T-helper 2 cell (primary cell): Measurements from ENCODE around the gene PPP1R3E.
A peak's percentile ranks its signal among the peaks of the same experiment; 100 is the strongest.
"Not testable (repeated sequence)": the region's sequence is repeated elsewhere in the genome, so short reads cannot be mapped to it uniquely, and the experiment has no call there.

Experiments
- DNase-seq, 5 experiments: peaks; one replicate each; pipeline versions ENCODE4 v3.0.0 to v3.0.0-alpha.2; 2012 to 2022
- total RNA-seq, 2 donors: gene quantifications; one replicate each; lab custom pipeline; 2026; lab: John Stamatoyannopoulos, UW

Gene PPP1R3E
- 25.6 to 38.5 reads per million in 2 donors for total RNA-seq

DNA sequence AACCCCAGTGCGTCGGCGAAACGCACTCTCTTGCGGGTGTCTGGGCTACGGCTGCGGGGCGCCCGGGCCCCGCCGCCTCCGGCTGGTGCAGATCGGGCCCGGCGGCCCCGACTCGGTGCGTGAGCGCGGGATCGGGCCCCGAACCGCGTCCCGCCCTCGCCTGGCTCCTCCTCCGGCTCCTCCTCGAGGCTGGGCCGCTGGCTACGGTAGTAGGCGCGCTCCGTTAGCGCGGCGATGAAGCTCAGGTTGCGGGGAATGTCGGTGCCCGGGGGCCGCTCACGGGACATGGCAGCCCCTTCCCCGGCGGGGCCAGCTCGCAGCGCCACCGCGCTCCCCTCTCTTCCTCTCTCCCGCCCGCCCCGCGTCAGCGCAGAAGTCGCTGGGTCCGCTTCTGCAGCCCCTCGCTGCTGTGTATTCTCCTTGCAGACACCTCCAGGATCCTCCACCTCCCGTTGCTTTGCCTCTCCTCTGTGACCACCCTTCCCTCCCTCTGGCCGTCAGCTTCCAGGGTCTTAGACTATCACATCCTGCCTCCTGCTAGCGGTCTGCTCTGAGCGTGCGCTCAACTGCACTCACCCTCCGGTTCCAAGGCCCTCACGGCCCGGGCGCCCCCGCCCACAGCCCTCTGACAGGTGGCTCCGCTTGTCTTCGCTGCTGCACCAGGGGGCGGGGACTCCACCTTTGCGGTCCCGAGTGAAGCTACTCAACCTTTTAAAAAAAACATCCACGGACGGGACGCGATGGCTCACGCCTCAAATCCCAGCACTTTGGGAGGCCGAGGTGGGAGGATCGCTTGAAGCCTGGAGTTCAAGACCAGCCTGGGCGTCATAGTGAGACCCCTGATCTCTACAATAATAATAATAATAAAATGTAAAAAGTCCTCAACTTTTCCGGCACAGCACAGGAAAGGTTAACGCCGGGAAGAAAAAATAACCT lies at the start of gene PPP1R3E:
Gene PPP1R3E, minus strand, starts transcription at position 570 of the 936 bp plus-strand sequence. Its CDS starts 283 bp downstream, at position 287.
- peak; percentile 72 to 91 (median 76) for DNase-seq

DNA sequence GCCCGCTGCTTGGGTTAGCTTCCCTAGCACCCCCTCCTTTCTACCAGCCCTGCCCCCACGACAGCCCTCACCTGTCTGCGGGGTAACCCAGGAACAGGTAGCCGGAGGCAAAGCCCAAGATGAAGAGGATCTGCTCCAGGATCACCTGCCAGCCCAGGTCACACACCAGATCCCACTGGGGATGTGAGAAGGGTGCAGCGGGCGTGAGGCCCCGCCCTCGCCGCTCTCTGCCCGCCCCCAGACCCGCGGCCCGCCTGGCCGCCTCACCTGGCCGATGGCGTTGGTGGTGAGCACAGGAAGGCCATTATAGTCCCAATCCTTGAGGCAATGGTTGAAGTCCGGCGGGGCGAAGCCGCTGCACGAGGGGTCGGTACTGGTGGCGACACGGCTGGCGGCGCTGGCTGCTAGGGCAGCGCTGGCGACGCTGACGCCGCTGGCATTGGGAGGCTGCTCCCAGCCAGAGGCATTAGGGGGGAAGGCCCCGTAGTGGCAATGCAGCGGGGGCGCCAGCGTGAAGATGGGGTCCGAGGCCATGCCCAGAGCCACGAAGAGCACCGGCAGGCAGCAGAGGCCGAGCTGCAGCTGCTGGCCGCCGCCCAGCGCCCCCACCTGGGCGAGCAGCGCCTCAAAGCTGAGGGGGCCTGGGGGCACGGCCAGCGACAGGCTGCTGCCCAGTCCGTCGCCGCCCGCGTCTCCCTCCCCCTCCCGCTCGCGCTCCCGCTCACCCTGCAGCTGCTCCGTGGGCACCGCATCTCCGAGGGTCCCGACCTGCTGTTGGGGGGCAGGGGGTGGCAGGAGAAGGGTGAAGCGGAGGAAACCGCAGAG lies 49.2 kb upstream of the PPP1R3E start:
- DNase-seq, result no peak

DNA sequence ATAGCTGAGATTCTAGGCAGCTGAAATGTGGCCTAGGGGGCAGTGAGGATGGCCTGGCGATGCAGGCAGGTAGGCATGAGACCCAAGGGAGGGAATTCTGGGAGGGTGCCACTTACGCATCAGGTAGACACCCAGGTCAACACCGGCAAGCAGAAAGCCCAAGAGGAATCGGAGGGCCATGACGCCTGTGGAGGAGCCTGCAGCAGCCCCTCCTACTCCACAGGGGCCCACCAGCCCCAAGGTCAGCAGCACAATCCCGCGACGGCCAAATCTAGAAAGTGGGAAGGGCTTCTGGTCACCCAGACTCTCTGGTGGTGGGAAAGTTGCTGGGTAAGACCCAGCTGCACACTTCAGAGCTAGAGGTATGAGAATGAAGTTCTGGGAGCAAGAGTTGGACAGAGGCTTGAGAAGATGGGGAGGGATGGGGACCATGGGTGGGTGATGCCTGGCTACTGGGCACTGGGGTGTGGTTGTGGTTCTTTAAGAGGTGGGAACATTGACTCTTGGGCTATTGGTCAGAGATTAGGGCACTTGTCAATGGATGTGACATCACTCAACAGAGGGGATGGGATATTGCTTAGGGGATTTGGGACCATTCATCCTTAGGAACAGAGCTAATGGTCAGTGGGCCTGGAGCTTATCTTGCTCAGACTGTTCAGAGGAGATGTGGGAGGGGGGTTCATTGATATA lies 46.6 kb upstream of the PPP1R3E start:
- no peak for DNase-seq

- DNase-seq, result no peak
These were observed 45.6 kb upstream of the PPP1R3E start for GRCh38 chr14:23348297-23348655.

DNA sequence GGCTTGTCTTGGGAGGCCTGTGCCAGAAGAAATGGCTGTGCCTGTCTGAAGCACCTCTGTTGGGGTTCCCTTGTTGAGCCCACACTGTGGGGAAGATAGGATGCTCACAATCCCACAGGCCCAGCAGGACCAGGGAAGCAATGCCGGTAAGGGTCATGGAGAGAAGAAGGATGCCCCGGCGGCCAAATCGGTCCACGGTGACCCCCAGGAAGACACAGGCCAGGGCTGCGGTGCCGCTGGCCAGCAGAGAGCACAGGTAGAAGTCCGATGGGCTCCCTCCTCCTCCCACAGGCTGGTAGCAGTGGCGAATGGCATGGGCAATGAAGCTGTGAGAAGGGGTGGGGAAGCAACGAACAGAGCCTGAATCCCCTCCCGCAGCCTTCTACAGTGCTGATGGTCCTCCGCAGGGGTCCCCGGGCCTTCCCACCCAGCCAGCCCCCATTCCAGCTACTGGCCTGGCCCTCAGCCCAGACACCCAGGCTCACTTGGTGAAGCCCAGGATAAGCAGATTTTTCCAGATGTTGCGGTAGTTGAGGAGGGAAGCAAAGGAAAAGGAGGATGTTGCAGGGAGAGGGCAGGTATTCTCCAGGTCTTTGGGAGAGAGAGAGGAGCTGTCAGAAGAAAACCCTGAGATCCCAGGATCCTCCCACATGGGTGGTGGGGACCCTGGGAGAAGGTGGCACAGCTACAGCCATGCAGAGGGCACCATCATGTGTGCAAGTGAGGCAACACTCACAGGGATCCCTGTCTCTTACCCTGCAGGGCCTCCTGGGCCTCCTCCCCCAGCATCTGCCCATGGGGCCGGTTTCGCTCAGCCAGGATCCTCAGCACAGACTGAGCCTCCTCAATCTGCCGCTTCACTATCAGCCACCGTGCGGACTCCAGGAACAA lies 45.0 kb upstream of the PPP1R3E start:
- DNase-seq, result no peak

GRCh38 chr14:23346693-23347405 lies 44.2 kb upstream of the PPP1R3E start:
- DNase-seq, result no peak

GRCh38 chr14:23345987-23346692 lies 43.5 kb upstream of the PPP1R3E start:
- no peak for DNase-seq

- no peak for DNase-seq
These were observed 41.8 kb upstream of the PPP1R3E start for GRCh38 chr14:23344481-23344880.

GRCh38 chr14:23339506-23340268 lies 37.0 kb upstream of the PPP1R3E start:
- no peak for DNase-seq

DNA sequence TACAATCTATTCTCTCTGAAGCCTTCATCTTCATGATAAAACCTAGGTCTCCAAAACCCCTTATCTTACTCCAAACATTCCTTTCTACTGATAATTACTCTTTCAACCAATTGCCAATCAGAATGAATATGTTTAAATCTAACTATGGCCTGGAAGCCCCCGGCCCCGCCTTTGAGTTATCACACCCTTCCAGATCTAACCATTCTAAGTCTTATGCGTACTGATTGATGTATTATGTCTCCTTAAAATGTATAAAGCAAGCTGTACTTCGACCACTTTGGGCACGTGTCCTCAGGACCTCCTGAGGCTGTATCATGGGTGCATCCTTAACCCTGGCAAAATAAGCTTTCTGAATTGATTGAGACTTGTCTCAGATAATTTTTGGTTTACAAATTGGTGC lies 33.0 kb upstream of the PPP1R3E start:
- DNase-seq, result no peak

DNA sequence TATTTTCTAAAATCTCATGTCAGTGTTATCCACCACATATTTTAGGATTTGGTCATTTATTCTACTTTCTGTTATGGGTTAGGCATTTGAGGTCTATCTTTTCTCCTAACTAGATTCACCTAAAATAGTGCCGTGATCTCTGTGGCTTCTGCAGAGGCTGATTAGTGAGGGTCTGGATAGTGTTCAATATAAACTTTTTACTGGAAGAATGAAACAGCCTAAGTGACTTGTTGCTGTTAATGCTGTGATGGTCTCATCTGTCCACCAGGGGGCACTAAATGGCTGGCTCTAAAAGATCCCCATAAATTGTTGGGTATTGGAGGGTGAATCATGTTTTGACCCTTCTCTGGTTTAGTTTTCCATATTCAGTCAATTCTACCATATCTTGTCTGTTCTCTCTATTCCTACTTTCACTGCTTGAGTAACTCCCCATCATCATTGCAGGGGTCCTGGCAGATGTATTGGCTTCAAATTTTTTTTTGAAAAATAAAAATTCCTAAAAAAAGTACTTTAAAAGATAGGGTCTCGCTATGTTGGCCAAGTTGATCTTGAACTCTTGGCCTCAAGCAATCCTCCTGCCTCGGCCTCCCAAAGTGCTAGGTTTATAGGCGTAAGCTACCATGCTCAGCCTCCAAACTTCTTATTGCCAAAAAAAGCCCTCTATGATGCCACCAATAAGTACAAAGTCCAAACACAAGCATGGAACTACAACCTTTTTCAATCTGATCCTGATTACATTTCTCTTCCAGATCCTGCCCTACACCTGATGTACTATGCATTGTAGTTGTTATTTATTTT lies 25.5 kb upstream of the PPP1R3E start:
- DNase-seq, result peak in 4 of 5 experiments; percentile 38 to 66 (median 48)

- DNase-seq, result no peak
These were observed 24.1 kb upstream of the PPP1R3E start for GRCh38 chr14:23326491-23327332.

DNA sequence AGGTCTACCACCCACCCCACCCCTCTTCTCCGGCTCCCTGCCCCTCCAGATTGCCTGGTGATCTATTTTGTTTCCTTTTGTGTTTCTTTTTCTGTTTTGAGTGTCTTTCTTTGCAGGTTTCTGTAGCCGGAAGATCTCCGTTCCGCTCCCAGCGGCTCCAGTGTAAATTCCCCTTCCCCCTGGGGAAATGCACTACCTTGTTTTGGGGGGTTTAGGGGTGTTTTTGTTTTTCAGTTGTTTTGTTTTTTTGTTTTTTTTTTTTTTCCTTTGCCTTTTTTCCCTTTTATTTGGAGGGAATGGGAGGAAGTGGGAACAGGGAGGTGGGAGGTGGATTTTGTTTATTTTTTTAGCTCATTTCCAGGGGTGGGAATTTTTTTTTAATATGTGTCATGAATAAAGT lies 23.1 kb upstream of the PPP1R3E start:
- DNase-seq, result not testable (repeated sequence)

GRCh38 chr14:23324993-23325392 lies 22.3 kb upstream of the PPP1R3E start:
- DNase-seq, result no peak

GRCh38 chr14:23324455-23324846 lies 21.8 kb upstream of the PPP1R3E start:
- no peak for DNase-seq

DNA sequence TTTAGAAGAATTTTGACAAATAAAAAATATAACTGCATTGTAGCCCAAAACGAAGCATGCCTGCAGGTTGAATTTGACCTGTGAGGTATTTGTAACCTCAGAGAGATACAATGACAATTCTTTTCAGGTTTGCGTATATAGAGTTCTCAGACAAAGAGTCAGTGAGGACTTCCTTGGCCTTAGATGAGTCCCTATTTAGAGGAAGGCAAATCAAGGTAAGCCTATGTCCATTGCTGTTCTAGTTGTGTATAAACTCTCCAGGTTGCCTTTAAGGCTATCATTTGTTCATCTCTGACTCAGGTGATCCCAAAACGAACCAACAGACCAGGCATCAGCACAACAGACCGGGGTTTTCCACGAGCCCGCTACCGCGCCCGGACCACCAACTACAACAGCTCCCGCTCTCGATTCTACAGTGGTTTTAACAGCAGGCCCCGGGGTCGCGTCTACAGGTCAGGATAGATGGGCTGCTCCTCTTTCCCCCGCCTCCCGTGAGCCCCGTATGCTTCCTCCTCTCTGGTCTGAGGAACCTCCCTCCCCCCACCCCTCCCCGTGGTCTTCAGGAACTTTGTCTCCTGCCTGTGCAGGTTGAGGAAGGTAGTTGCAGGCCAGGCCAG lies 21.3 kb upstream of the PPP1R3E start:
- DNase-seq, result no peak
